H1 (cell line): ENCODE measurements around the gene KPNA1. TPM values are rescaled to one million over a fixed set of nuclear protein-coding genes. Genes with fewer than 3 reads are reported as not detected.

Experiments
- SRF ChIP-seq: IDR thresholded peaks from 2 replicates; pipeline ENCODE4 v1.6.1; 2011; ENCODE audit warnings: mild to moderate bottlenecking, low read depth, low read length, moderate library complexity
- polyA plus RNA-seq, 7 experiments: library from polyadenylated mRNA; depleted of rRNA in 3 of 7; stranded (reverse) in 5 of 7; unstranded in 2 of 7; fragments of >200 nt in 5 of 7; fragments of 200-250 nt in 2 of 7; gene quantifications; 1 replicate in 5 of 7; 2 replicates in 1 of 7; 4 replicates in 1 of 7; pipeline versions ENCODE4 v1.2.1 to v1.2.3, GENCODE V29; 2011 to 2013; ENCODE audit warnings: missing spikeins in 2 of 7, mixed read lengths in 2 of 7
- total RNA-seq: library from RNA; stranded (reverse); fragmentation: NEBNext Ultra II Directional; extraction: Animal tissue kit (Norgen Biotek cat#: 25700); gene quantifications from 2 replicates; pipeline ENCODE4 v1.2.1, GENCODE V29; 2021

Gene KPNA1
- total and polyA plus RNA-seq, 2 of the 8 experiments (the other 6 are each of a cell fraction or from before 2014, with no cell fraction given) = 14.8 to 63.0 TPM

GRCh38 chr3:122403489-122403888 is 111.2 kb downstream of the KPNA1 start (continued):
- no peak for TF ChIP-seq SRF
